Keratinocyte (primary cell): Measurements from ENCODE around the gene SLC18A2. TPM values are rescaled to one million over a fixed set of nuclear protein-coding genes. Genes with fewer than 3 reads are reported as not detected.

ENCODE experiments used
- DNase-seq: peaks from one replicate; pipeline ENCODE4 v3.0.0-alpha.2; 2011; ENCODE audit warnings: low read depth, missing footprints, low spot score
- FAIRE-seq: peaks from 2 replicates; lab custom pipeline; 2011; peaks lifted over from hg19 to GRCh38; lab: Jason Lieb, UNC
- H2AFZ ChIP-seq: 2 replicates; pipeline ENCODE4 v1.6.0; 2012; ENCODE audit warnings: low read length, control low read depth, inconsistent platforms; ENCODE audit not compliant: control insufficient read depth
- H3K27ac ChIP-seq: 2 replicates; pipeline ENCODE4 v1.5.1; 2011; ENCODE audit warnings: low read length; ENCODE audit not compliant: control insufficient read depth, insufficient read depth
- H3K27me3 ChIP-seq: 3 replicates; pipeline ENCODE4 v1.6.0; 2011; ENCODE audit warnings: low read length; ENCODE audit not compliant: control insufficient read depth, insufficient read depth; ENCODE audit errors: extremely low read depth
- H3K36me3 ChIP-seq, 2 experiments: 2 replicates in 1 of 2; 3 replicates in 1 of 2; pipeline ENCODE4 v1.5.1; 2011; ENCODE audit warnings: low read length in 2 of 2, mild to moderate bottlenecking in 1 of 2; ENCODE audit not compliant: control insufficient read depth in 2 of 2, insufficient read depth in 2 of 2; ENCODE audit errors: extremely low read depth in 1 of 2
- H3K4me1 ChIP-seq: 3 replicates; pipeline ENCODE4 v1.5.1; 2011; ENCODE audit warnings: low read length; ENCODE audit not compliant: control insufficient read depth, insufficient read depth; ENCODE audit errors: extremely low read depth
- H3K4me2 ChIP-seq: 3 replicates; pipeline ENCODE4 v1.6.0; 2011; ENCODE audit warnings: low read depth, low read length; ENCODE audit not compliant: control insufficient read depth, insufficient read depth; ENCODE audit errors: extremely low read depth
- H3K4me3 ChIP-seq, 3 experiments: fragments of 200-600 bp in 1 of 3; sonication (generic) in 1 of 3; 2 replicates in 2 of 3; 3 replicates in 1 of 3; pipeline ENCODE4 v1.5.1; 2011 to 2016; ENCODE audit warnings: low read length in 3 of 3, mild to moderate bottlenecking in 3 of 3, control low read depth in 2 of 3, inconsistent platforms in 1 of 3, low read depth in 1 of 3, mixed read lengths in 1 of 3, mixed run types in 1 of 3, moderate library complexity in 1 of 3; ENCODE audit not compliant: control insufficient read depth in 2 of 3, insufficient read depth in 2 of 3; ENCODE audit errors: extremely low read depth in 1 of 3
- H3K79me2 ChIP-seq: 2 replicates; pipeline ENCODE4 v1.6.0; 2012; ENCODE audit warnings: low read length; ENCODE audit not compliant: control insufficient read depth, insufficient read depth
- H3K9ac ChIP-seq: 3 replicates; pipeline ENCODE4 v1.6.0; 2011; ENCODE audit warnings: low read length; ENCODE audit not compliant: control insufficient read depth, insufficient read depth; ENCODE audit errors: extremely low read depth
- H3K9me1 ChIP-seq: 3 replicates; pipeline ENCODE4 v1.6.0; 2011; ENCODE audit warnings: low read length; ENCODE audit not compliant: control insufficient read depth, insufficient read depth; ENCODE audit errors: extremely low read depth
- H3K9me3 ChIP-seq: 2 replicates; pipeline ENCODE4 v1.5.1; 2012; ENCODE audit warnings: low read depth, low read length; ENCODE audit not compliant: control insufficient read depth
- H4K20me1 ChIP-seq: 3 replicates; pipeline ENCODE4 v1.6.0; 2011; ENCODE audit warnings: low read length; ENCODE audit not compliant: control insufficient read depth, insufficient read depth; ENCODE audit errors: extremely low read depth
- EZH2 ChIP-seq: IDR thresholded peaks from one replicate; pipeline ENCODE4 v1.6.1; 2012; ENCODE audit warnings: inconsistent platforms, mild to moderate bottlenecking, low read length, moderate library complexity
- dilution Hi-C: fragments of 300-500 bp; cut with MboI; formaldehyde crosslinking; loops from one replicate; pipeline ENCODE4 v1.7.0; 2020; ENCODE audit warnings: low sequenced_read_pairs; ENCODE audit not compliant: extremely low pct_ligation_motif_present
- polyA plus RNA-seq, 5 experiments: library from polyadenylated mRNA; depleted of rRNA in 3 of 5; stranded (reverse) in 3 of 5; stranded (forward) in 1 of 5; unstranded in 1 of 5; fragments of >200 nt; gene quantifications; 1 replicate in 1 of 5; 2 replicates in 3 of 5; 3 replicates in 1 of 5; pipeline versions ENCODE4 v1.2.1 to v1.2.3, GENCODE V29; 2011 to 2012; ENCODE audit warnings: missing spikeins in 2 of 5, low read depth in 1 of 5, low replicate concordance in 1 of 5
- TF ChIP-seq, protein P1 (sequence below), 3 experiments: IDR thresholded peaks in 1 of 3; conservative IDR thresholded peaks in 1 of 3; optimal IDR thresholded peaks in 1 of 3; 2 replicates in 2 of 3; 3 replicates in 1 of 3; pipeline versions ENCODE3 to v1.5.1; 2011; ENCODE audit warnings: low read length in 3 of 3, mild to moderate bottlenecking in 3 of 3, moderate library complexity in 2 of 3, control low read depth in 1 of 3, inconsistent platforms in 1 of 3; ENCODE audit not compliant: insufficient read depth in 2 of 3; ENCODE audit errors: extremely low read depth in 1 of 3

Gene SLC18A2
- polyA plus RNA-seq, 1 donor (not counting 4 experiments of a cell fraction or from before 2014, with no cell fraction given) = not detected

DNA sequence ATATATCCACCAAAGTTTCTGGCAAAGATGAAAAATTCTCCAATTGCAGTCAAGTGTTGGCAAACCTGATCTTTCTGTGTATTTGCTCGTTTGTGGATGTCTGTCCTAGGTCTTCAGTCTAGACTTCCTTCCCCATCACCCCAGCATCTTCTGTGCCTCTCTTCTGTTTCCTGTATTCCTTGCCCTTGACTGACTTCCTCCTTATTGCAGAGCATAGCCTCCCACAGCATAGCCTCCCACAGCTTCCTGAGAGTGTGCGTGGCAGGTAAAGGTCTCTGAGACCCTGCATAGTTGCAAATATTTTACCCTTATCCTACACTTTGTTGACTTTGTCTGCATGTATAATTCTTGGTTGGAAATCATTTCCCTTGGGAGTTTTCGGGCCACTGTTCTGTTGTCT is 18.4 kb downstream of the SLC18A2 start:
- Histone ChIP-seq H3K4me3 (no peak overlapping the region), H2AFZ (no peak overlapping the region), H3K4me2 (no peak overlapping the region), H3K9me1 (no peaks in the 10 kb centered on the region), H3K27ac (no peak overlapping the region), H3K9ac (no peak overlapping the region), H3K9me3 (no peaks in the 10 kb centered on the region), H3K36me3 (no peaks in the 10 kb centered on the region), H3K79me2 (no peaks in the 10 kb centered on the region), H3K27me3 (peaks cover 11% of the 10 kb centered on the region), H3K4me1 (no peaks in the 10 kb centered on the region), H4K20me1 (no peaks in the 10 kb centered on the region)
- TF ChIP-seq, protein P1, sequence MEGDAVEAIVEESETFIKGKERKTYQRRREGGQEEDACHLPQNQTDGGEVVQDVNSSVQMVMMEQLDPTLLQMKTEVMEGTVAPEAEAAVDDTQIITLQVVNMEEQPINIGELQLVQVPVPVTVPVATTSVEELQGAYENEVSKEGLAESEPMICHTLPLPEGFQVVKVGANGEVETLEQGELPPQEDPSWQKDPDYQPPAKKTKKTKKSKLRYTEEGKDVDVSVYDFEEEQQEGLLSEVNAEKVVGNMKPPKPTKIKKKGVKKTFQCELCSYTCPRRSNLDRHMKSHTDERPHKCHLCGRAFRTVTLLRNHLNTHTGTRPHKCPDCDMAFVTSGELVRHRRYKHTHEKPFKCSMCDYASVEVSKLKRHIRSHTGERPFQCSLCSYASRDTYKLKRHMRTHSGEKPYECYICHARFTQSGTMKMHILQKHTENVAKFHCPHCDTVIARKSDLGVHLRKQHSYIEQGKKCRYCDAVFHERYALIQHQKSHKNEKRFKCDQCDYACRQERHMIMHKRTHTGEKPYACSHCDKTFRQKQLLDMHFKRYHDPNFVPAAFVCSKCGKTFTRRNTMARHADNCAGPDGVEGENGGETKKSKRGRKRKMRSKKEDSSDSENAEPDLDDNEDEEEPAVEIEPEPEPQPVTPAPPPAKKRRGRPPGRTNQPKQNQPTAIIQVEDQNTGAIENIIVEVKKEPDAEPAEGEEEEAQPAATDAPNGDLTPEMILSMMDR (optimal IDR thresholded peaks at IDR 0.05 in 1 of 3, IDR thresholded peaks at IDR 0.05 in 1 of 3, conservative IDR thresholded peaks at IDR 0.05 in 1 of 3; ENCODE audit: extremely low read depth in 1 of 3, insufficient read depth in 2 of 3, low read length in 3 of 3) = no peak
- TF ChIP-seq EZH2 = no peak
- dilution Hi-C loops = no loop called here
- DNase-seq (no peak), FAIRE-seq (no peak)

DNA sequence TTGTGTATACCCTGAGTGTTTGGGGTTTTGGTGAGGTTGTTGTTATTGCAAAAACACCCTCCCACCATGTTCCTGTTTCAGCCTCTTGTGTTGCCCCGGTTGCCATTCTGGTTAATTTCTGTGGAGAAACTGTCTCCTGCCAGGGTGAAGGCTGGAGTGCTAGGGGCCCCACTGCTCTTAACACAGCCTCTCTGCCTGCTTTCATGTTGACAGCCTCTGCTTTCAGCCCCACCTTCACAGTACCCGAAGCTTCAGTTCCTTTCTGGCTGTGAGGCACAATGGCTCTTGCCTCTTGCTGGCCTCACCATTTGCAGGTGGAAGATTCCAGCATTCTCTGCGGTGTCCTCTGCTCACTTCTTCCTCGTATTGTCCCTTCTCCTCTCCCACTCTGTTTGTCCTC is 19.2 kb downstream of the SLC18A2 start:
- FAIRE-seq = no peak
- TF ChIP-seq, protein P1 (optimal IDR thresholded peaks at IDR 0.05 in 1 of 3, IDR thresholded peaks at IDR 0.05 in 1 of 3, conservative IDR thresholded peaks at IDR 0.05 in 1 of 3; ENCODE audit: extremely low read depth in 1 of 3, insufficient read depth in 2 of 3, low read length in 3 of 3) = no peak
- no peak for TF ChIP-seq EZH2
- H3K4me3 ChIP-seq = no peak overlapping the region

More for the DNA sequence above, 19.2 kb downstream of the SLC18A2 start:
- H3K4me2 ChIP-seq = no peak overlapping the region
- H3K4me1 ChIP-seq = no peaks in the 10 kb centered on the region
- H3K27ac ChIP-seq = no peak overlapping the region
- no peaks in the 10 kb centered on the region for H4K20me1 ChIP-seq
- H3K27me3 ChIP-seq = peaks cover 11% of the 10 kb centered on the region
- DNase-seq = no peak
- no peak overlapping the region for H2AFZ ChIP-seq
- no peak overlapping the region for H3K9ac ChIP-seq
- dilution Hi-C loops = no loop called here
- H3K79me2 ChIP-seq = no peaks in the 10 kb centered on the region
- H3K36me3 ChIP-seq = no peaks in the 10 kb centered on the region
- no peaks in the 10 kb centered on the region for H3K9me1 ChIP-seq
- no peaks in the 10 kb centered on the region for H3K9me3 ChIP-seq
